HG03103 (cell line): ENCODE results near the gene BTBD9.
"Not testable (repeated sequence)": the region's sequence is repeated elsewhere in the genome, so short reads cannot be mapped to it uniquely, and the experiment has no call there.

Experiments
- ATAC-seq: cut with Tn5 transposase; IDR thresholded peaks from one replicate; pipeline ENCODE4 v1.9.1; 2021; ENCODE audit warnings: low read depth; ENCODE audit not compliant: unreplicated experiment

BTBD9 gene

GRCh38 chr6:38443352-38444144 lies 196.2 kb downstream of the BTBD9 start:
- no peak for ATAC-seq

GRCh38 chr6:38438097-38438496 lies 201.6 kb downstream of the BTBD9 start:
- no peak for ATAC-seq

- ATAC-seq, result no peak
These were observed 202.8 kb downstream of the BTBD9 start for GRCh38 chr6:38436726-38437465.

GRCh38 chr6:38435330-38435729 lies 204.4 kb downstream of the BTBD9 start:
- no peak for ATAC-seq

- no peak for ATAC-seq
These were observed 205.7 kb downstream of the BTBD9 start for GRCh38 chr6:38434051-38434450.

- ATAC-seq, result no peak
These were observed 207.2 kb downstream of the BTBD9 start for GRCh38 chr6:38432479-38432878.

GRCh38 chr6:38432079-38432478 lies 207.7 kb downstream of the BTBD9 start:
- no peak for ATAC-seq

GRCh38 chr6:38429546-38429945 lies 210.2 kb downstream of the BTBD9 start:
- no peak for ATAC-seq

- ATAC-seq, result no peak
These were observed 212.1 kb downstream of the BTBD9 start for GRCh38 chr6:38427492-38428210.

GRCh38 chr6:38425788-38426488 lies 213.8 kb downstream of the BTBD9 start:
- not testable (repeated sequence) for ATAC-seq

GRCh38 chr6:38423746-38424145 lies 216.0 kb downstream of the BTBD9 start:
- ATAC-seq, result no peak

- ATAC-seq, result no peak
These were observed 219.5 kb downstream of the BTBD9 start for GRCh38 chr6:38420207-38420606.

- no peak for ATAC-seq
These were observed 222.2 kb downstream of the BTBD9 start for GRCh38 chr6:38417521-38417920.

GRCh38 chr6:38415231-38416005 lies 224.3 kb downstream of the BTBD9 start:
- ATAC-seq, result no peak

GRCh38 chr6:38413102-38413800 lies 226.5 kb downstream of the BTBD9 start:
- no peak for ATAC-seq

GRCh38 chr6:38407192-38407591 lies 232.5 kb downstream of the BTBD9 start:
- no peak for ATAC-seq

- ATAC-seq, result no peak
These were observed 233.6 kb downstream of the BTBD9 start for GRCh38 chr6:38406096-38406495.

GRCh38 chr6:38404900-38405556 lies 234.7 kb downstream of the BTBD9 start:
- ATAC-seq, result no peak

- no peak for ATAC-seq
These were observed 235.4 kb downstream of the BTBD9 start for GRCh38 chr6:38404355-38404754.
